HepG2 (cell line): ENCODE data around the gene FUBP3. TPM values are rescaled to one million over a fixed set of nuclear protein-coding genes. Genes with fewer than 3 reads are reported as not detected.

Experiments used
- EED ChIP-seq: sonication (generic); formaldehyde crosslinking; IDR thresholded peaks from 2 replicates; pipeline ENCODE4 v1.5.0; 2020; ENCODE audit warnings: mild to moderate bottlenecking, missing genetic modification reagents
- KAT7 ChIP-seq: IDR thresholded peaks from 2 replicates; pipeline ENCODE4 v1.6.1; 2018; ENCODE audit warnings: borderline replicate concordance, missing compliant biosample characterization
- MAFG ChIP-seq: sonication (generic); formaldehyde crosslinking; IDR thresholded peaks from 2 replicates; pipeline ENCODE4 v1.5.1; 2020; ENCODE audit warnings: mild to moderate bottlenecking, missing genetic modification reagents
- MLXIP ChIP-seq: sonication (generic); formaldehyde crosslinking; IDR thresholded peaks from 2 replicates; pipeline ENCODE4 v1.9.0; 2021; ENCODE audit warnings: missing genetic modification reagents, borderline replicate concordance
- MTF2 ChIP-seq: sonication (generic); formaldehyde crosslinking; IDR thresholded peaks from 2 replicates; pipeline ENCODE4 v1.5.0; 2020; ENCODE audit warnings: missing genetic modification reagents, borderline replicate concordance
- NFAT5 ChIP-seq: sonication (generic); formaldehyde crosslinking; IDR thresholded peaks from 2 replicates; pipeline ENCODE4 v1.4.0; 2020; ENCODE audit warnings: missing genetic modification reagents
- REL ChIP-seq: sonication (generic); formaldehyde crosslinking; conservative IDR thresholded peaks from 2 replicates; pipeline ENCODE4 v1.8.0; 2022; ENCODE audit warnings: mild to moderate bottlenecking, missing genetic modification reagents, moderate library complexity
- TEAD2 ChIP-seq: sonication (generic); formaldehyde crosslinking; IDR thresholded peaks from 2 replicates; pipeline ENCODE4 v1.9.0; 2021; ENCODE audit warnings: missing genetic modification reagents
- TERF1 ChIP-seq: sonication (generic); formaldehyde crosslinking; IDR thresholded peaks from 2 replicates; pipeline ENCODE4 v1.8.0; 2022; ENCODE audit warnings: mild to moderate bottlenecking, missing genetic modification reagents, moderate library complexity
- ZBTB49 ChIP-seq: sonication (generic); formaldehyde crosslinking; IDR thresholded peaks from 2 replicates; pipeline ENCODE4 v1.4.0; 2020; ENCODE audit warnings: missing genetic modification reagents, borderline replicate concordance
- ZMYM4 ChIP-seq: sonication (generic); formaldehyde crosslinking; IDR thresholded peaks from 2 replicates; pipeline ENCODE4 v1.8.1; 2023; ENCODE audit warnings: mild to moderate bottlenecking, missing genetic modification reagents
- ZNF362 ChIP-seq: sonication (generic); formaldehyde crosslinking; IDR thresholded peaks from 2 replicates; pipeline ENCODE4 v1.4.0; 2020; ENCODE audit warnings: missing genetic modification reagents, mild to moderate bottlenecking, borderline replicate concordance
- ZNF501 ChIP-seq: sonication (generic); formaldehyde crosslinking; IDR thresholded peaks from 2 replicates; pipeline ENCODE4 v1.5.1; 2020; ENCODE audit warnings: mild to moderate bottlenecking, moderate library complexity, missing genetic modification reagents
- ZNF747 ChIP-seq: sonication (generic); formaldehyde crosslinking; IDR thresholded peaks from 2 replicates; pipeline ENCODE4 v1.8.1; 2023; ENCODE audit warnings: missing genetic modification reagents, mild to moderate bottlenecking, borderline replicate concordance
- polyA plus RNA-seq, 8 experiments: library from polyadenylated mRNA; depleted of rRNA in 3 of 8; stranded (reverse) in 7 of 8; unstranded in 1 of 8; fragments of >200 nt; fragmentation: Illumina TruSeq in 4 of 8; extraction: Trizol in 4 of 8; gene quantifications; 2 replicates each; pipeline versions ENCODE4 v1.2.1 to v1.2.3, GENCODE V29; 2011 to 2016; ENCODE audit warnings: low read depth in 4 of 8, missing spikeins in 1 of 8, mixed read lengths in 1 of 8; ENCODE audit not compliant: insufficient read depth in 1 of 8
- total RNA-seq, 5 experiments: library from RNA; depleted of rRNA; stranded (reverse); fragments of >200 nt; fragmentation: Illumina TruSeq; extraction: Trizol; gene quantifications; 2 replicates each; pipeline ENCODE4 v1.2.3, GENCODE V29; 2016; ENCODE audit warnings: low read depth in 1 of 5

Gene FUBP3
- total and polyA plus RNA-seq, 2 of the 13 experiments (the other 11 are each of a cell fraction or from before 2014, with no cell fraction given): 28.7 to 40.0 TPM

- TF ChIP-seq TERF1 (no peak), KAT7 (CRISPR knock-in tag) (no peak), ZNF362 (CRISPR knock-in tag) (no peak), MLXIP (no peak), ZNF501 (CRISPR knock-in tag) (peak; percentile 46; the same call in 1 of the 2 replicates), ZMYM4 (CRISPR knock-in tag) (peak; percentile 64; the same call in 1 of the 2 replicates), EED (CRISPR knock-in tag) (peak; percentile 74; the same call in 1 of the 2 replicates), MAFG (no peak), ZBTB49 (CRISPR knock-in tag) (no peak), TEAD2 (no peak; the same call in 1 of the 2 replicates), REL (CRISPR knock-in tag) (0 out of 2 replicates have a peak, but pooled peaks have one; percentile 53), NFAT5 (CRISPR knock-in tag) (peak; percentile 94), ZNF747 (peak; percentile 75; the same call in 1 of the 2 replicates), MTF2 (CRISPR knock-in tag) (peak; percentile 85; the same call in 1 of the 2 replicates)
Measured at GRCh38 chr9:130680836-130681768, 101.7 kb downstream of the FUBP3 start (continued).
